GM20000 (cell line): ENCODE measurements around the gene ZMAT2.
"Not testable (repeated sequence)": the region's sequence is repeated elsewhere in the genome, so short reads cannot be mapped to it uniquely, and the experiment has no call there.

Source experiments
- DNase-seq: peaks from one replicate; pipeline ENCODE4 v3.0.0; 2012; ENCODE audit warnings: low spot score
- CTCF ChIP-seq: IDR thresholded peaks from 2 replicates; pipeline ENCODE4 v1.5.1; 2012; ENCODE audit warnings: mild to moderate bottlenecking, control low read depth; ENCODE audit errors: extremely low read depth, missing control alignments

ZMAT2 gene

GRCh38 chr5:140690941-140691924 lies 9.0 kb upstream of the ZMAT2 start, which contains the start of the genes HARS1 and HARS2:
Gene HARS1, minus strand, starts transcription at chr5:140691370. Its CDS starts 66 bp downstream, at chr5:140691304.
Gene HARS2, plus strand, starts transcription at chr5:140691455. Its CDS starts 194 bp downstream, at chr5:140691649.
- TF ChIP-seq CTCF: no peak
- peak; percentile 87 for DNase-seq

GRCh38 chr5:140694276-140694675 lies 6.0 kb upstream of the ZMAT2 start:
- TF ChIP-seq CTCF: no peak

GRCh38 chr5:140696891-140697492 lies 3.3 kb upstream of the ZMAT2 start:
- TF ChIP-seq CTCF: no peak
- DNase-seq: no peak

More at GRCh38 chr5:140694276-140694675, 6.0 kb upstream of the ZMAT2 start:
- no peak for DNase-seq

GRCh38 chr5:140707812-140708211 lies 7.6 kb downstream of the ZMAT2 start:
- no peak for TF ChIP-seq CTCF
- DNase-seq: no peak

GRCh38 chr5:140708787-140709186 lies 8.5 kb downstream of the ZMAT2 start:
- DNase-seq: not testable (repeated sequence)

GRCh38 chr5:140710899-140711552 lies 10.8 kb downstream of the ZMAT2 start:
- peak; percentile 79 for DNase-seq
- no peak for TF ChIP-seq CTCF

GRCh38 chr5:140711794-140712193 lies 11.5 kb downstream of the ZMAT2 start:
- TF ChIP-seq CTCF: no peak
- DNase-seq: no peak
